GM20431 (cell line): ENCODE measurements around the gene CDHR1.
"Not testable (repeated sequence)": the region's sequence is repeated elsewhere in the genome, so short reads cannot be mapped to it uniquely, and the experiment has no call there.

Source experiments
- in situ Hi-C: fragments of 300-500 bp; cut with MseI, MboI; formaldehyde crosslinking; loops from one replicate; pipeline ENCODE4 v1.15.0; 2020; ENCODE audit warnings: low sequenced_read_pairs; ENCODE audit not compliant: unreplicated experiment

Gene CDHR1

DNA sequence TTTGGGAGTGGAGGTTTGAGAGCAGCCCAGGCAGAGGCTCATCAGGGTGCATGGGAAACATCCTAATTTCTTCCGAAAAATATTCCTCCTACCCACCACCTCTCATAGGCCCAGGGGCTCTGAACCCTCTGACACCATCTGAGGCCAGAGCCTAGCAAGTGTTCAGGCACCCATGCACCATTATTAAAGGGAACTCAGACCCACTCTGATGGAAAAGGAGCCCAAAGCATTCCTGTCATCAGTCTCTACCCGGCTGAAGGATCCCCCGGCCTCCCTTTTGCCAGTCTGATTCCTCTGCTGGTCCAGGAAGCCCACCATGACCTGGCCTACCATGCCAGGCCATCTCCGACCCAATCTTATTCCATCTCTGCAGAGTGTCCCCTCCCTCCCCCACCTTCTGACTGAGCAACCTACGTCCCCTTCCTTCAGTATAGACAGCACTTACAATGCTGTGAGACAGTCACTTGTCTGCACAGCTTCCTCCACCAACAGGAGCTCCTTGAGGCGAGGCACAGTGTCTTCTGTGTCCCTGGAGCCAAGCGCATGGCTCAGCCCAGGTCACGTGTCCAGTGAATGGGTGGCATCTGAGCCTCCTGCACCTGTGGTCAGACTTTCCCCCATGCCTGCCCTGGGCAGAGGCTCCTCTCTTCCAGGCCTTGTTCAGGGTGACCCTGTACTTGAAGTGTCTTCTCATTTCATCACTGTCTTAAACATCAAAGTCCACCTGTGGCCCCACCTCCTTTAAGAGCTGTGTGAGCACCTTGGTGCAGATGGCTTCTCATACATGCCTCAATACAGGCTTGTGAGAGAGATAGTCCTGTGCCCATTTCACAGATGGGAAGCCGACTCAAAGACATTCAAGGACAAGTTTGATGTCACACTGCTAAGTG is 21.6 kb upstream of the CDHR1 start:
- in situ Hi-C loops: no loop called here

- in situ Hi-C loops: no loop called here
Measured at GRCh38 chr10:84173501-84173929, 20.8 kb upstream of the CDHR1 start, which contains the start of gene GPR15LG. Gene GPR15LG (plus strand): TSS chr10:84173801. CDS start chr10:84173852, 51 bp downstream.

- in situ Hi-C loops: no loop called here
Measured at GRCh38 chr10:84175436-84175835, 18.9 kb upstream of the CDHR1 start.

GRCh38 chr10:84176351-84176750 is 18.0 kb upstream of the CDHR1 start:
- in situ Hi-C loops: no loop called here

GRCh38 chr10:84176836-84177474 is 17.4 kb upstream of the CDHR1 start:
- in situ Hi-C loops: no loop called here

GRCh38 chr10:84177541-84178141 is 16.7 kb upstream of the CDHR1 start:
- in situ Hi-C loops: no loop called here

GRCh38 chr10:84178160-84178609 is 16.2 kb upstream of the CDHR1 start:
- in situ Hi-C loops: no loop called here

DNA sequence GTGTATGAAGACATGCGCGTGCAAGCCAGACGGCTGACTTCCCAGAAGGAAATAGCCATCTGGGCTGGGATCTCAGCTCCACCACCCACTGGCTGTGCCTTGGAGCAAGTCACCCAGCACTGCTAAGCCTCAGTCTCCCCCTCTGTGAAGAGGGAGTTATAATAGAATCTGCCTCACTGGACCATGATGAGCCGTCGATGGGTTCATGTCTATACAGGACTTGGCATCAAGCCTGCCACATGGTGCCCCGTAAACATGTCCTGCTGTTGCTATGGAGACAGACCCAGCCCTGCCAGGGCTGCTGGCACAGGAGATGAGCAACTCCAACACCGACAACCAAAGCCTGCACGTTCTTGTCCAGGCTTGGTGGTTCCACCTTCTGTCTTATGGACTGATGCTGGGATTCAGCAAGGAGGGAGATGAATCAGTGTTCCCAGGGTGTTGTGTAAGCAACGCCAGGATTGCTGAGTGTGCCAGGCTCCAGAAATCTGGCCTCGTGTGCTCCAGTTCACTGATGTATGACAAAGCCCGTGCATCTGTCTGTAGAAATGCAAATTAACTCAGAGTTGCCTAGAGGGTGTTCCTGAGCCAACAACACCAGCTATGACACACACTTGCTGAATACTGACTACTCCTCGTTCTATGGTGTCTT is 15.2 kb upstream of the CDHR1 start:
- in situ Hi-C loops: no loop called here

GRCh38 chr10:84180386-84180785 is 14.0 kb upstream of the CDHR1 start:
- in situ Hi-C loops: not testable (repeated sequence)

DNA sequence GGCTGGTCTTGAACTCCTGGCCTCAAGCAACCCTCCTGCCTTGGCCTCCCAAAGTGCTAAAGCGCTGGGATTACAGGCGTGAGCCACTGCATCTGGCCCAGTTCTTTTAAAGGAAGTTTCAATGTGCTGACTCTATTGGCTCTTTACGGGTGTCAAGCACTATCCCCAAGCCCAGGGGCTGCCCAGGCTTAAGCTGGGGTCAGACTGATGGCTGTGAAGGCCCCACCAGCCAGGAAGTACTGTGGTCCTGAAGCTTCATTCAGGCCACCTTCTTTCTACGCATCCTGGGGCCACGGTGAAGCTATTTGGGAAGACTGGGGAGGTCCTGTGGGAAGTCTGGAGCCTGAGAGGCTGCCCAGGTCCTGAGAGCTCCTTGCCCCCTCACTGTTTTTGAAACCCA is 12.7 kb upstream of the CDHR1 start:
- in situ Hi-C loops: no loop called here

GRCh38 chr10:84184517-84184916 is 9.8 kb upstream of the CDHR1 start:
- in situ Hi-C loops: no loop called here

DNA sequence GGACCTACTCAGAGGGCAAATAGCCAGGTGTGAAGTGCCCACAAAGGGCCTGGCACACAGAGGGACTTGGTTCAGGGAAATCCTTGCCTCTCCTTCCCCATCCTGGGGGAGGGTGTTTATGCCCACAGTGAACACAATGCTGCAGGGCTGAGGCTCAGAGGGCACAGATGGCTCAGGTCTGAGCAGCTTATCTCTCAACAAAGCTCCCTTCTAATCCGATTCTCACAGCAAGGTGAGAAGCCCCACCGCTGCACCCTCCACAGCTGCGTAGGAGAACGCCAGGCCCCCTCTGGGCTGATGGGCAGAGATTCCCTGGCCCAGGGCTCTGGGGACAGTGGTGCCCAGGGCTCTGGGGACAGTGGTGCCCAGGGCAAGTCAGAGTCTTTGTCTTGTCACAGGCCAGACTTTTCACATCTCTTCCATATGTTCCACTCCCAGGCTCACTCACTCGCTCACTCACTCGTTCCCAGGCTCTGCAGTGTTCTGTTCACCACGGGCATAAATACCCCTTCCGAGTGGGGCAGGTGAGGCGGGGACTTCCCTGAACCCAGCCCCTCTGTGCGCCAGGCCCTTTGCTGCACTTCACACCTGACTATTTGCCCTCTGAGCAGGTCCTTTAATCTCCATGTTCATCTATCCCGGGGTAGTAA is 8.7 kb upstream of the CDHR1 start:
- in situ Hi-C loops: no loop called here

- in situ Hi-C loops: no loop called here
Measured at GRCh38 chr10:84188815-84189214, 5.5 kb upstream of the CDHR1 start.

DNA sequence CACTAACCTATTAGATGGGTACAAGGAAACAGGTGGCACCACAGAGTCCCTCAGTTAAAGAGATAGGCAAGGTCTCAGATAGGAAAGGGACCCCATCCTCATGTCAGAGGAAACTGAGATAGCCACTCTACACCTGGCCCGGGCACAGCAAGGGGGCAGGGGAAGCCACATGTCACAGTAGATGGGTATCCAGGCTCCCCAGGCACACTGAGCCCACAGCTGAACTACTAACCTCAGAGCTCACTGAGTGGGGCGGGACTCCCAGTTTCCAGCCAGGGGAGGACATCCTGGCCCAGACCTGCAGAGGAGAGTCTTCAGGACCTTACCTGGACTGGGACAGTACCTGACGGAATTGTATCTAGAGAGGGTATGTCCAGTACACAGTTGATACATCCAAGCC is 3.7 kb upstream of the CDHR1 start:
- in situ Hi-C loops: no loop called here

GRCh38 chr10:84191106-84191505 is 3.2 kb upstream of the CDHR1 start:
- in situ Hi-C loops: no loop called here

GRCh38 chr10:84193327-84193726 is 1.0 kb upstream of the CDHR1 start:
- in situ Hi-C loops: no loop called here

GRCh38 chr10:84193846-84194423 is 402 bp upstream of the CDHR1 start:
- in situ Hi-C loops: no loop called here

DNA sequence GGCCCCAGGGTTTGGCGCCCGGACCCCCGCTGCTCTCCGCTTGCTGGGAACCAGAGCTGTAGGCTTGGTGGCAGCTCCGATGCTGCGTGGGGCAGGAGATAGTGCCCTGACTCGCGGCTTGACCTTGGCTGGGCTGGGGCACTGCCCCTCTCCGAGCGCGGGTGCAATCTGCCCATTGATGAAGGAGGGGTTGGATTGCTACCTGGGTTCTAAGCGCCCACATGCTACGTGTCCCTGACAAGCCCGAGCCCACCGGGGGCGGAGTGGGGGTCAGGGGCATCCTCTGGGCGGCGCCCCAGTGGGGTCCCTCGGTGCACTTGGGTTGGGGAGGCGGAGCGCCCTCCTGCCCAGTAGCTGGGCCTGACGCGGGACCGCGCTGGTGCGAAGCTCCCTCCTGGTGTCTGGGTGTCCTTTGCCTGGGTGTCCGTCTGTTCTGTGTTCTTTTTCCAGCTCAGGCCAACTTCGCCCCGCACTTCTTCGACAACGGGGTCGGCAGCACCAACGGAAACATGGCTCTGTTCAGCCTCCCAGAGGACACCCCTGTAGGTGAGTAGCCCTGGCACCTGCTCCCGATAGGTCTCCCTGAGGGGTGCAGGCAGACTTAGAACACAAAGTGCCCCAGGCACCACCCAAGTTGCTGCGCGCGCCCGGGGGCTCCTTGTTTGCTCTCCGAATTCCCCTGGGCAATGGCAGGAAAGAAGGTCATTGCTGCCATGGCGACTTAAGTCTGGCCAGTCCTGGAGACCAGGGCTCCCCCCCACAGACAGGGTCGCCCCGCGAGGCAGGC is 900 bp downstream of the CDHR1 start:
- in situ Hi-C loops: no loop called here

GRCh38 chr10:84196083-84196482 is 1.7 kb downstream of the CDHR1 start:
- in situ Hi-C loops: no loop called here
